Activated CD4-positive, CD25-positive, alpha-beta regulatory T cell treated with anti-CD3 and anti-CD28 coated beads, Interleukin-2, amount 50 U/mL, for 24 hours (primary cell): Measurements from ENCODE around the gene RHOXF1.
"Not testable (repeated sequence)": the region's sequence is repeated elsewhere in the genome, so short reads cannot be mapped to it uniquely, and the experiment has no call there.

ENCODE experiments used
- ATAC-seq, 2 donors: fragments of 150-1000 bp; cut with Tn5 transposase; one replicate each; pipeline ENCODE4 v1.10.0; 2021; ENCODE audit warnings: mild to moderate bottlenecking in 1 of 2, moderate library complexity in 1 of 2

RHOXF1 gene

GRCh38 chrX:120115438-120115963 lies at the start of gene RHOXF1:
RHOXF1 (minus strand) TSS chrX:120115913; CDS start chrX:120115862, 51 bp downstream.
- ATAC-seq: no peak

GRCh38 chrX:120159086-120159485 lies 43.4 kb upstream of the RHOXF1 start:
- not testable (repeated sequence) for ATAC-seq

- ATAC-seq: not testable (repeated sequence)
Measured at GRCh38 chrX:120158313-120158712, 42.6 kb upstream of the RHOXF1 start, which contains the start of gene RHOXF2. RHOXF2 (plus strand) TSS chrX:120158613; CDS start chrX:120158751, 138 bp downstream.

- ATAC-seq: not testable (repeated sequence)
Measured at GRCh38 chrX:120150109-120150744, 34.5 kb upstream of the RHOXF1 start.

GRCh38 chrX:120147537-120147936 lies 31.8 kb upstream of the RHOXF1 start:
- ATAC-seq: no peak

- not testable (repeated sequence) for ATAC-seq
Measured at GRCh38 chrX:120146323-120146722, 30.6 kb upstream of the RHOXF1 start.

GRCh38 chrX:120145295-120145925 lies 29.7 kb upstream of the RHOXF1 start:
- ATAC-seq: no peak

- no peak for ATAC-seq
Measured at GRCh38 chrX:120144178-120144844, 28.6 kb upstream of the RHOXF1 start.

- ATAC-seq: no peak
Measured at GRCh38 chrX:120140293-120140981, 24.7 kb upstream of the RHOXF1 start.

- no peak for ATAC-seq
Measured at GRCh38 chrX:120137439-120137838, 21.7 kb upstream of the RHOXF1 start.

GRCh38 chrX:120136840-120137239 lies 21.1 kb upstream of the RHOXF1 start:
- no peak for ATAC-seq

- no peak for ATAC-seq
Measured at GRCh38 chrX:120136128-120136527, 20.4 kb upstream of the RHOXF1 start.

- ATAC-seq: not testable (repeated sequence)
Measured at GRCh38 chrX:120128306-120128846, 12.7 kb upstream of the RHOXF1 start.

- ATAC-seq: no peak
Measured at GRCh38 chrX:120125444-120125843, 9.7 kb upstream of the RHOXF1 start.

- ATAC-seq: no peak
Measured at GRCh38 chrX:120120223-120120622, 4.5 kb upstream of the RHOXF1 start.

- no peak for ATAC-seq
Measured at GRCh38 chrX:120111611-120112010, 4.1 kb downstream of the RHOXF1 start.

GRCh38 chrX:120109378-120109777 lies 6.3 kb downstream of the RHOXF1 start:
- no peak for ATAC-seq

GRCh38 chrX:120104707-120105106 lies 11.0 kb downstream of the RHOXF1 start:
- not testable (repeated sequence) for ATAC-seq

- not testable (repeated sequence) for ATAC-seq
Measured at GRCh38 chrX:120101057-120101456, 14.7 kb downstream of the RHOXF1 start.

GRCh38 chrX:120090208-120090607 lies 25.5 kb downstream of the RHOXF1 start:
- no peak for ATAC-seq

- ATAC-seq: no peak
Measured at GRCh38 chrX:120087289-120088017, 28.3 kb downstream of the RHOXF1 start.
